ENCODE data around the gene MAGI2. TPM values are rescaled to one million over a fixed set of nuclear protein-coding genes. Genes with fewer than 3 reads are reported as not detected.
"Not testable (repeated sequence)": the region's sequence is repeated elsewhere in the genome, so short reads cannot be mapped to it uniquely, and the experiment has no call there.

MAGI2 gene
- total and polyA plus RNA-seq, 2 donors (not counting 3 experiments of a cell fraction or from before 2014, with no cell fraction given): 0.28 to 6.0 TPM

- Histone ChIP-seq H3K27me3 (ENCODE audit: control insufficient read depth in 2 of 2, insufficient read depth in 2 of 2, low read length in 2 of 2) (no peaks in the 10 kb centered on the region), H3K4me2 (ENCODE audit: insufficient read depth, low read length) (no peak overlapping the region), H3K27ac (ENCODE audit: insufficient read depth, low read depth, low read length) (no peak overlapping the region), H3K4me1 (ENCODE audit: control insufficient read depth, extremely low read depth, insufficient read depth, low read length) (no peaks in the 10 kb centered on the region), H4K20me1 (replicated peaks; ENCODE audit: control insufficient read depth, extremely low read depth, insufficient read depth, low read length) (no peaks in the 10 kb centered on the region), H2AFZ (ENCODE audit: low read depth, low read length) (no peak overlapping the region), H3K9me3 (replicated peaks; ENCODE audit: control insufficient read depth, insufficient read depth, low read length) (no peaks in the 10 kb centered on the region), H3K9me1 (replicated peaks; ENCODE audit: control insufficient read depth, extremely low read depth, insufficient read depth, low read length) (no peaks in the 10 kb centered on the region), H3K79me2 (ENCODE audit: control insufficient read depth, insufficient read depth, low read length) (no peaks in the 10 kb centered on the region), H3K4me3 (replicated peaks in 1 of 3; ENCODE audit: insufficient read depth in 1 of 3, low read depth in 1 of 3, low read length in 3 of 3) (no peak overlapping the region), H3K36me3 (ENCODE audit: control insufficient read depth in 2 of 2, extremely low read depth in 1 of 2, insufficient read depth in 2 of 2, low read length in 2 of 2) (no peaks in the 10 kb centered on the region), H3K9ac (replicated peaks; ENCODE audit: extremely low read depth, insufficient read depth, low read length) (no peak overlapping the region)
- FAIRE-seq (no peak), DNase-seq (ENCODE audit: low read depth, low spot score) (no peak)
- TF ChIP-seq MAX (IDR thresholded peaks at IDR 0.05; ENCODE audit: insufficient read depth, insufficient read length) (no peak), MYC (IDR thresholded peaks at IDR 0.05; ENCODE audit: low read depth, low read length) (no peak), FOS (IDR thresholded peaks at IDR 0.05; ENCODE audit: borderline replicate concordance, insufficient read depth, low read length) (no peak), POLR2A (IDR thresholded peaks at IDR 0.05; ENCODE audit: low read depth, low read length) (no peak), JUN (IDR thresholded peaks at IDR 0.05; ENCODE audit: borderline replicate concordance, insufficient read depth, insufficient read length, low read depth) (no peak), CTCF (IDR thresholded peaks at IDR 0.05; ENCODE audit: extremely low read depth in 1 of 2, insufficient read depth in 1 of 2, low read depth in 1 of 2, low read length in 2 of 2) (no peak), GATA2 (IDR thresholded peaks at IDR 0.05; ENCODE audit: insufficient read depth, insufficient read length, low read depth, low read length) (no peak), POLR2AphosphoS5 (IDR thresholded peaks at IDR 0.05; ENCODE audit: insufficient read depth, low read depth, low read length) (no peak), EZH2 (IDR thresholded peaks at IDR 0.05; ENCODE audit: borderline replicate concordance, low read depth, low read length, severe bottlenecking) (no peak)
- intact Hi-C loops (cut with micrococcal nuclease): no loop called here
- BruUV-seq (replicated peaks): no TSS peak
- CTCF ChIA-PET: no interaction called here
- POLR2A ChIA-PET: no interaction called here
- dilution Hi-C loops (cut with MboI; ENCODE audit: extremely low pct_ligation_motif_present, low sequenced_read_pairs): no loop called here
Observed at GRCh38 chr7:78002021-78002420, 1451.4 kb downstream of the MAGI2 start.

DNA sequence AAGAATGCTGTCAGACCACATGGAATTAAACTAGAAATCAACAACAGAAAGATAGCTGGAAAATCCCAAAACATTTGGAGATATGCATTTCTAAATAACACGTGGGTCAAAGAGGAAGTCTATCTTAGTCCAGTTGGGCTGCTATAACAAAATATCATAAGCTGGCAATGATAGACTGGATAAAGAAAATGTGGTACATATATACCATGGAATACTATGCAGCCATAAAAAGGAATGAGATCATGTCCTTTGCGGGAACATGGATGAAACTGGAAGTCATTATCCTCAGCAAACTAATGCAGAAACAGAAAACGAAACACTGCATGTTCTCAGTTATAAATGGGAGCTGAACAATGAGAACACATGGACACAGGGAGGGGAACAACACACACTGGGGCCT is 1454.3 kb downstream of the MAGI2 start:
- DNase-seq (ENCODE audit: low read depth, low spot score); H3K4me2 ChIP-seq (ENCODE audit: insufficient read depth, low read length); H3K9ac ChIP-seq (replicated peaks; ENCODE audit: extremely low read depth, insufficient read depth, low read length); H3K27ac ChIP-seq (ENCODE audit: insufficient read depth, low read depth, low read length); H3K4me1 ChIP-seq (ENCODE audit: control insufficient read depth, extremely low read depth, insufficient read depth, low read length); CTCF ChIA-PET; H3K4me3 ChIP-seq (replicated peaks in 1 of 3; ENCODE audit: insufficient read depth in 1 of 3, low read depth in 1 of 3, low read length in 3 of 3); H4K20me1 ChIP-seq (replicated peaks; ENCODE audit: control insufficient read depth, extremely low read depth, insufficient read depth, low read length); H3K36me3 ChIP-seq (ENCODE audit: control insufficient read depth in 2 of 2, extremely low read depth in 1 of 2, insufficient read depth in 2 of 2, low read length in 2 of 2); H3K9me1 ChIP-seq (replicated peaks; ENCODE audit: control insufficient read depth, extremely low read depth, insufficient read depth, low read length); intact Hi-C loops (cut with micrococcal nuclease); FAIRE-seq; H3K27me3 ChIP-seq (ENCODE audit: control insufficient read depth in 2 of 2, insufficient read depth in 2 of 2, low read length in 2 of 2); POLR2A ChIA-PET; H3K9me3 ChIP-seq (replicated peaks; ENCODE audit: control insufficient read depth, insufficient read depth, low read length); H2AFZ ChIP-seq (ENCODE audit: low read depth, low read length); BruUV-seq (replicated peaks); H3K79me2 ChIP-seq (ENCODE audit: control insufficient read depth, insufficient read depth, low read length); dilution Hi-C loops (cut with MboI; ENCODE audit: extremely low pct_ligation_motif_present, low sequenced_read_pairs): not testable (repeated sequence)
